Measurements from ENCODE around the gene CYB5R2.

- TF ChIP-seq TAF1 (IDR thresholded peaks at IDR 0.05; ENCODE audit: borderline replicate concordance, low read depth, low read length), result no peak
- TF ChIP-seq CTCF (IDR thresholded peaks at IDR 0.05), result no peak
Measured at GRCh38 chr11:7643314-7643713, 30.0 kb downstream of the CYB5R2 start.

All from SK-N-SH (cell line).